Mesodermal cell (in vitro differentiated cells): ENCODE data around the gene RASSF1.

Source experiments
- H3K27ac ChIP-seq: 2 replicates; pipeline ENCODE4 v1.7.0; 2013; ENCODE audit warnings: mild to moderate bottlenecking, low read depth, low read length, moderate library complexity; ENCODE audit not compliant: severe bottlenecking
- H3K36me3 ChIP-seq: 2 replicates; pipeline ENCODE4 v1.7.1; 2013; ENCODE audit warnings: mild to moderate bottlenecking, low read length, moderate library complexity; ENCODE audit not compliant: control insufficient read depth, insufficient read depth
- H3K4me1 ChIP-seq: one replicate; pipeline ENCODE4 v1.7.1; 2013; ENCODE audit warnings: mild to moderate bottlenecking, low read length; ENCODE audit not compliant: insufficient read depth, control insufficient read depth, poor library complexity, severe bottlenecking
- H3K4me3 ChIP-seq: 2 replicates; pipeline ENCODE4 v1.7.0; 2013; ENCODE audit warnings: low read length, control low read depth, mild to moderate bottlenecking; ENCODE audit not compliant: insufficient read depth, poor library complexity, severe bottlenecking; ENCODE audit errors: extremely low read depth
- H3K9me3 ChIP-seq: 2 replicates; pipeline ENCODE4 v1.7.1; 2013; ENCODE audit warnings: mild to moderate bottlenecking, low read length, moderate library complexity; ENCODE audit not compliant: control insufficient read depth
- WGBS, 2 experiments: methylation state at CpG; one replicate each; pipeline ENCODE4 v1.1.5; 2013; ENCODE audit warnings: missing lambda C conversion rate in 2 of 2; ENCODE audit not compliant: insufficient coverage in 2 of 2; 5-methylcytosine and 5-hydroxymethylcytosine counted together

Gene RASSF1

DNA sequence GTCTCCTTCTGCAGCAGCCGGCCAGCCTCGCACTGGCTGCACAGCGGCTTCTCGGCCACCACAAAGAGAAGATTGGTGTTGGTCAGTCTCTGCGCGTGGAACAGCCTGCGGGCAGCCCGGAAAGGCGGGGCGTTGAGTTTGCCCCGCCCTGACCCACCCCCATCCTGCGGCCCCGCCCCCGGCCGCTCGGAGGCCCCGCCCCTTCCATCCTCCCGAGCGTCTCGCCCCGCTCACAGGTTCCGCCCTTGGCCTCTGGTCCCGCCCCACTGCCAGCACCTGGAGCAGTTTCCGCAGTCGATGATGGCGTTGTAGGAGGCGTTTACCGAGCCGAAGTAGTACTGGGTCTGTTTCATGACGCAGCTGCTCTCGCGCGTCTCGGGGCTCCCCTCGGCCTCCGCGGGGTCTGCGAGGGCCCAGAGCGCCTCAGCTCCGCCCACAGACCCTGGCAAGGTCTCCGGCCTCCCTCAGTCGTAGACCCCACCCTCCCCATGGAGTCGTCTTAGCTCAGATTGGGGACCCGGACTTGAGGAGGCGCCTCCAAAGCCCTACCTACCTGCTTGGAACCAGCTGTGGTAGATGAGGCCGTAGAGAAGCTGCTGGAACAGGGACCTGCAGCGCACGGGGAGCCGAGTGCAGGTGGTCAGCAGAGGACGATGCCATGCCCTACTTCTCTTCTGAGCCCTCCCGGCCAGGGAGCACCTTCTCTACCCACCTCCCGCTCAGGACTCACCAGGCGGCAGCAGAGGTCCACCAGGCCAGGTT lies 24.6 kb upstream of the RASSF1 start:
- Histone ChIP-seq H3K9me3 (no peaks in the 10 kb centered on the region), H3K4me1 (peaks cover 8% of the 10 kb centered on the region), H3K36me3 (no peaks in the 10 kb centered on the region), H3K4me3 (peak overlapping the region; percentile 52), H3K27ac (no peak overlapping the region)
- 7 to 12% methylated on average over 31 to 40 of the region's 53 CpGs for WGBS, 2 experiments

DNA sequence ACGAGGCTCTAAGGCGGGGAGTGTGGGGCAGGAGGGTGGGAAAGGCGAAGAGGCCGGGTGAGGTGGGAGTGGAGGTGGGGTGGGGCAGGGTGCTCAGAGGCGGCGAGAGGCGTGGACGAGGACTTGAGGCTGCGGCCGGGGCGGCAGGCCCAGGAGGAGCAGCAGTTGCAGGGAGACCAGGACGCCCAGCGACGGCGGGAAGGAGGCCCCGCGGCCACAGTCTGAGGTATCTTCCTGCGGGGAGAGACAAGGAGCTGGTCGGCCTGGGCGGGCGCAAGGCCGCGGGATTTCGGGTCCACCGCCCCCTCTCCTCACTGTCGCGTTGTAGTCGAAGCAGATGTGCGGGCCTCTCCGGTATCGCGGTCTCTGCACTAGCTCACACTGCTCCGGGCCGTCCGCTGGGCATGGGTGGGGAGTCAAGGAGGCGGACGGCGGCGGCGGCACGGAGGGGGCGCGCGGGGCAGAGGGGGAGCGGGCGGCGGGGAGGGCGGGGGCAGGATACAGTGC lies 24.0 kb upstream of the RASSF1 start:
- 15 to 19% methylated on average over 25 to 31 of the region's 48 CpGs for WGBS, 2 experiments
- Histone ChIP-seq H3K9me3 (no peaks in the 10 kb centered on the region), H3K27ac (peak overlapping the region; percentile 16), H3K4me1 (peaks cover 7% of the 10 kb centered on the region), H3K36me3 (no peaks in the 10 kb centered on the region), H3K4me3 (peak overlapping the region; percentile 52)

DNA sequence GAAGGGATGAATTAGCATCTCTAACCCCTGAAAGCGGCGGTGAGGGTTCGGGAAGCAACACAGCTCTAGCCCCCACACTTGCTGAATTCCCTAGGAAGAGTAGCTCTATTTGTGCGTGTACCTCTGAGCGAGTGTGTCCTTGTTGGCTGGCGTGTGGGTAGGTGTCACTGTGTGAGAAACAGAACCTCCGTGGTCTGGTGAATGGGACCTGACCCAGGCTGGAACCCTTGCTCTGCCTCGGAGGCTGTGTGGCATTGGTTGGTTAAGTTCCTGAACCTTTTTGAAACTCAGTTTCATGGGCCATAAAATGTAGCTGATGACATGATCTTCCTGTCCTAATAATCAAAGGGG lies 19.1 kb upstream of the RASSF1 start:
- Histone ChIP-seq H3K27ac (no peak overlapping the region), H3K4me3 (peak overlapping the region; percentile 85), H3K9me3 (no peaks in the 10 kb centered on the region), H3K36me3 (peaks cover 34% of the 10 kb centered on the region), H3K4me1 (peaks cover 23% of the 10 kb centered on the region)
- 40 to 64% methylated on average over 5 to 7 of the region's 8 CpGs for WGBS, 2 experiments

DNA sequence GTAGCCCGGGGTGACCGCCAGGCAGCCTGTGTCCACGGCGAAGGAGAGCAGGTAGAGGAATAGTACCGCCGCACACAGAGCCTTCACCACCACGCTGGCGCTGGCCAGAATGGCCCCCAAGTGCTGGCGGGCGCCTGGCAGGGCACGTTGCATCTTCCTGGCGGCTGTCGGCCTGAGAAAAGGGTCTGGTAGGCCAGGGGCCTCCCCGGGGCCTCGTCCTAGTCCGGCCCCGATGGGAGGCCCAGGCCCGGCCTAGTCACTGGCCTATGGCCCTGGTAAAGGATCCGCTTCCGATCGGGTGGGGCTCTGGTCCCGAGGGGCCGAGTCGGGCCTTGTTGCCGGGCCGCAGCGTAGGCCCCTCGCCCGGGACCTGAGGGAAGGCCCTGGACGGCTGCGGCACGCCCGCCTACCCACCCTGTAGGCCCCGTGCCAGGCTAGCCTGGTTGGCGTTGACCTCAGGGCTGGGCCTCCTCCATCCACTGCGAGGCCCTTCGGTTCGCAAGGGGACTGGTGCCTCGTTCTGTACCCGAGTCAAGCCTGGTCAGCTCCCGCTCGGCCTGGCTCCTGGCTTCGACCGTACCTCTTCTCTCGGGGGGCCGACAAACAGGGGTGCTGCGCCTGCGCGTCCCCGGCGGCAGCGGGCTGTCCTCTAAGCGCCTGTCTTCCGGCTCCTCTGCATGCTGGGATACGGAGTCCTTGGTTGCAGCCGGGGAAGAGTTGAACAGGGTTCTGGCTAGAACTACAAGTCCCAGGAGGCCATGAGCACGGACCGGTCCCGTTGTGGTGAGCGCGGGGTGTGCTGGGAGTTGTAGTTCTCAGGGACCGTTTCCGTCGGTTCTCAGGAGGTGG lies 18.5 kb upstream of the RASSF1 start, which contains the start of gene TMEM115:
Gene TMEM115 (minus strand): TSS at position 611 of the 849 bp plus-strand sequence. CDS start 458 bp downstream, at position 153.
- H3K9me3 ChIP-seq = no peaks in the 10 kb centered on the region
- peaks cover 21% of the 10 kb centered on the region for H3K4me1 ChIP-seq
- H3K36me3 ChIP-seq = peaks cover 40% of the 10 kb centered on the region
- 8 to 10% methylated on average over 53 to 60 of the region's 64 CpGs for WGBS, 2 experiments
- H3K4me3 ChIP-seq = peak within 1 kb of the TSS; percentile 85
- H3K27ac ChIP-seq = no peak within 1 kb of the TSS

DNA sequence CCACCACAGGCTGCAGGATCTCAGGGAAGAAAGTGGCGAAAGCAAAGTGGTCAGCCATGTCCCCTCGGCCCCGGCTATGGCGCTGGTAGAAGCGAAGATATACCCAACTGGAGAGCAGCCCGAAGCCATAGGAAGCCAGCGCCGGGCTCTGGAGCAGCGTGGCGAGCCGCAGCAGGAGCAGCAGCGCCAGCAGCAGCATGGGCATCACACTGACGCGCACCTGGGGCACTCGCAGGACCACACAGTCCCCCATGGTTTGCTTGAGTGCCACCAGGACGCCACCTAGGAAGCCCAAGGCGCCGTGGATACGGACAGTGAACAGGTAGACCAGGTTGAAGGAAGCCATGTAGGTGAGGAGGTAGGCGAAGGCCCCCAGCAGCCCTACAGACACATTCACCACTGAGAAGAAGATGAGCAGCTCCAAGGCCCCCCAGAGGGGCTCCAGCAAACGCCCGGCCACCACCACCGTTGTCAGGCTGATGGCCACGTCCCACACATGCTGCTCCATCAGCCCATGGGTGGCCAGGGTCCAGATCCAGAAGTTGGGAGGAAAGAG lies 17.8 kb upstream of the RASSF1 start:
- Histone ChIP-seq H3K36me3 (peaks cover 47% of the 10 kb centered on the region), H3K4me3 (peak overlapping the region; percentile 85), H3K27ac (no peak overlapping the region), H3K9me3 (no peaks in the 10 kb centered on the region), H3K4me1 (peaks cover 21% of the 10 kb centered on the region)
- WGBS, 2 experiments = 90 to 91% methylated on average over 19 to 24 of the region's 24 CpGs

DNA sequence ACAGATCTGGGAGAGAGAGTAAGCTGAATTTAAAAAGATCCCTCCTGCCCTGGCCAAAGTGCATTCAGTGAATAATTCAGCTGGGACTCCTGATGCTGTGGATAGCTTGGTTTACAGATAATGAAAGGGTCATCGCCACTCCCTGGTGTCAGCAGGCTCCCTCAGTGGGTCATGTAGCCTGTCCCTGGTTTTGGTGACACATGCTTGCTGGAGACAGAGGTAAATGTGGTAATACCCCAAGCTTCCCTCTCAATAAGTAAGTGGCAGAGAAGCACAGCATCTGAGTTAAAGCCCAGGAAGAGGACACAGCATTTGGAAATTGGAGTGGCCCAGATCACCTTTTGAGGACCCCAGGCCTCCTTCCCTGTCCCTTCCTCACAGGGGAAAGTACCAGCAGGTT lies 16.8 kb upstream of the RASSF1 start:
- WGBS, 2 experiments = 80% methylated on average over 1 of the region's 1 CpG; no CpG with 5 or more reads in 1 of the 2 experiments
- Histone ChIP-seq H3K36me3 (peaks cover 51% of the 10 kb centered on the region), H3K9me3 (no peaks in the 10 kb centered on the region), H3K4me3 (peak overlapping the region; percentile 85), H3K27ac (no peak overlapping the region), H3K4me1 (peaks cover 21% of the 10 kb centered on the region)

DNA sequence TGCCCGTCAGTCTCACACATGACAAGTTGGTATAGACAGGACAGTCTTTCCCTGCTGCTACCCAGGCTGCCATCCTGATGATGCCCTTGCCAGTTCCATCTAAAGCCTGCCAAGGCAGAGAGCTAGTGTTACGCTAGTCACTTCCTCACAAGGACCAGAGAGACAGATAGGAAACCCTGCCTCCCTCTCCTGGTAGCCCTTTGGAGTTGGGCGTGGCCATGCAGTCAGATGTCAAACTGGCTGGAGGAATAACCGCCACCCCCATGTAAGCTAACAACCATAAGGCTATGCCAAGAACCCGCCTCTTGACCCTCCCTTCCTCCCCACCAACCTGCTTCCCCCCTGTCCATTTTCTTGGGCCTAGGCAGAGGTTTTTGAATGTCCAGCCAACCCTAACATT lies 15.9 kb upstream of the RASSF1 start:
- Histone ChIP-seq H3K4me1 (peaks cover 21% of the 10 kb centered on the region), H3K4me3 (peak overlapping the region; percentile 85), H3K9me3 (no peaks in the 10 kb centered on the region), H3K27ac (no peak overlapping the region), H3K36me3 (peaks cover 51% of the 10 kb centered on the region)
- WGBS, 2 experiments = 95 to 97% methylated on average over 5 of the region's 5 CpGs

DNA sequence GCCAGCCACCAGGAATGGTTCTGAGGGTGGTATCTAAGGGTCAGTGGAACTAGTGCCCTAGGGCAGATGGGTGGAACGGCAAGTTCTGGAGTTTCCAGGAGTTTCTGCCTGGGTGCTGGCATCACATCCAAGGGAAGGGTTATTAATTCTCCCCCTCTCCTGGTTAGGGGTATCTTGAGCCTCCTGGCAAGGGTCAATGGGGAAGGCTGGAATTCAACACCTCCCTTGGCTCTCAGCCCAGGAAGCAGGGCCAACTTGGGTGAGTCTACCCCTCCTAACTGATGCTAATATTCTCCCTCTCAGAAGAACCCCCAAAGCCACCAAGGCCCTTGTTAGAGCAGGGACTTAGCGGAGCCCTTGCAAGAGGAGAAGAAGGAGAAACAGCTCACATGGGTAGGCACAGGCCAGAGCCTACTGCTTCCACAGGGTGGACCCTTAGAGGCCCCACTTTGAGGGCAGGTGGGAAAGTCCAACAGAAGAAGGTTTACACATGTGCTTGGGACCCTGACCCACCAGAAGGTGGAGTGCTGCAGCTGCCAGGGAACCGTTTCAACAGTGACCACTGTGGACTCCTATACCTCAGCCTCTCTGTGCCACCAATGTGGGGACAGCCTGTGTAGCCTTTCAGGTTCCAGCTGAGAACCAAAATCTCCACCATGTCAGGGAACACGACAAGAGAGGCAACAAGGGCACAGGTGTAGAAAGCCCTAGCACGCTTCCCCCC lies 15.4 kb upstream of the RASSF1 start:
- Histone ChIP-seq H3K4me3 (peak overlapping the region; percentile 3), H3K9me3 (no peaks in the 10 kb centered on the region)
- 82 to 100% methylated on average over 3 to 4 of the region's 5 CpGs for WGBS, 2 experiments

DNA sequence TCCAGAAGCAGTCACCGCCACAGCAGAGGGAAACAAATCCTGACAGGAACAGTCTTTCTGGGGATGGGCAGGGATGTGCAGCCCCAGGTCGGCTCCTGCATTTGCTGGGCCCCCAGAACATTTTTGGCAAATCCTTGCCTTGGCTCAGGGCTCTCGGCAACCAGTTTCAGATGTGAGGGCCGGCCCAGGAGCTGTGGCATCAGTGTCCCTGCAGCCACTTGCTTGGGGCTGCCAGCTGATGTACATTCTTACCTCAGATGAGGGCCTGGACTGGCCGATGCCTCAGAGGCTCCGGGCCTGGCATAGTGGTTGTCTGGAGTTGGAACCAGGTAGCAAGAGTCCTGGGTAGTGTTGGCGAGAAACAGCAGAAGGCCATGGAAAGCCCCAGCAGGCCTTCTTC lies 14.2 kb upstream of the RASSF1 start:
- H3K36me3 ChIP-seq = peaks cover 51% of the 10 kb centered on the region

More for the DNA sequence above, 15.4 kb upstream of the RASSF1 start:
- H3K4me1 ChIP-seq = peaks cover 21% of the 10 kb centered on the region
- no peak overlapping the region for H3K27ac ChIP-seq
- H3K36me3 ChIP-seq = peaks cover 51% of the 10 kb centered on the region

DNA sequence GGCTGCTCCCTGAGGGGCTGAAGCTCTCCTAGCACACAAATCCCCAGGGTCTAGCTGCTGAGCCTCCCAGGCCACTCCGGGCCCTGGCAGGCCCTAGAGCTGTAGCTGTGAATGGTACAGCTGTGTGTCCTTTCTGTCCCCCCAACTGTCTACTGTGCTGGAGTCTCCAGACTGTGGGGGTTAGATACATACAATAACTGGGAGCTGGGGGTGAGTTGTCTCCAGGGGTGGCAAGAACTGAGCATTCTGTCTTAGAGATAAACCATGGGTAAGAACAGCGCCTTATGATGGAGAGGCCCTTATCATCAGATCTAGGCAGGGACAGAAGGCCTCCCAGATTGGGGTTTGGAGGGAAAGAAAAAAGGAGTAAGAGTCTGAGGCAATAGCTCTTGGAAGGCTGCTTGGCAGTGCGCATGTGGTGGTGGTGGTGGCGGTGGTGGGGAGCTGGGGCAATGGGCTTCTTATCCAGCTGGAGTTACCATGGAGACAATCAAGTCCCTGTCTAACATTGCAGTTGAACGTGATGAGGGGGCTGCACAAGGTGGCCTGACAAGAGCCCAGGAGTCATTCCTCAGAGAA lies 13.6 kb upstream of the RASSF1 start:
- Histone ChIP-seq H3K4me1 (peaks cover 21% of the 10 kb centered on the region), H3K9me3 (no peaks in the 10 kb centered on the region), H3K27ac (no peak overlapping the region), H3K4me3 (no peak overlapping the region), H3K36me3 (peaks cover 51% of the 10 kb centered on the region)
- WGBS, 2 experiments = 98% methylated on average over 4 of the region's 5 CpGs

More for the DNA sequence above, 14.2 kb upstream of the RASSF1 start:
- peaks cover 21% of the 10 kb centered on the region for H3K4me1 ChIP-seq
- H3K4me3 ChIP-seq = no peak overlapping the region
- no peaks in the 10 kb centered on the region for H3K9me3 ChIP-seq
- no peak overlapping the region for H3K27ac ChIP-seq
- 95 to 98% methylated on average over 6 to 7 of the region's 7 CpGs for WGBS, 2 experiments
